ENCODE data around the gene UGDH.

DNA sequence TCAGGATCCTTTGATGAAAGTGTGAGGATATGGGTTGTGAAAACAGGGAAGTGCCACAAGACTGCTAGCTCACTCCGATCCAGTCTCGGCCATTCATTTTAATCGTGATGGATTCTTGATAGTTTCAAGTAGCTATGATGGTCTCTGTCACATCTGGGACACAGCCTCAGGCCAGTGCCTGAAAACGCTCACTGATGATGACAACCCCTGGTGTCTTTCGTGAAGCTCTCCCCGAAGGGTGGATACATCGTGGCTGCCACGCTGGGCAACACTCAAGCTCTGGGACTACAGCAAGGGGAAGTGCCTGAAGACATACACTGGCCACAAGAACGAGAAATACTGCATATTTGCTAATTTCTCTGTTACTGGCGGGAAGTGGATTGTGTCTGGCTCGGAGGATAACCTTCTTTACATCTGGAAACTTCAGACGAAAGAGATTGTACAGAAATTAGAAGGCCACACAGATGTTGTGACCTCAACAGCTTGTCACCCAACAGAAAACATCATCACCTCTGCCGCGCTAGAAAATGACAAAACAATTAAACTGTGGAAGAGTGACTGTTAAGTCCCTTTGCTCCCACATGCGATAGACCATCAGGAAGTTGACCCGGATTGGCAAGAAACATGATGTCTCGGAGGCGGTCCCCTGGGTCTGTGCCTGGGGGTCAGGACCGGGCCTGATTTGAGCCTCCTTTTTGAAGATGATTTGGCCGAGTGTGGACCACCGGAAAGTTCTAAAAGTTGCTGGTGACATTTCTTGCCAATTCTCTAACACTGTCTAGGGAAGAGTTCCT, 46.1 kb downstream of the UGDH start:
- TF ChIP-seq, protein P1, sequence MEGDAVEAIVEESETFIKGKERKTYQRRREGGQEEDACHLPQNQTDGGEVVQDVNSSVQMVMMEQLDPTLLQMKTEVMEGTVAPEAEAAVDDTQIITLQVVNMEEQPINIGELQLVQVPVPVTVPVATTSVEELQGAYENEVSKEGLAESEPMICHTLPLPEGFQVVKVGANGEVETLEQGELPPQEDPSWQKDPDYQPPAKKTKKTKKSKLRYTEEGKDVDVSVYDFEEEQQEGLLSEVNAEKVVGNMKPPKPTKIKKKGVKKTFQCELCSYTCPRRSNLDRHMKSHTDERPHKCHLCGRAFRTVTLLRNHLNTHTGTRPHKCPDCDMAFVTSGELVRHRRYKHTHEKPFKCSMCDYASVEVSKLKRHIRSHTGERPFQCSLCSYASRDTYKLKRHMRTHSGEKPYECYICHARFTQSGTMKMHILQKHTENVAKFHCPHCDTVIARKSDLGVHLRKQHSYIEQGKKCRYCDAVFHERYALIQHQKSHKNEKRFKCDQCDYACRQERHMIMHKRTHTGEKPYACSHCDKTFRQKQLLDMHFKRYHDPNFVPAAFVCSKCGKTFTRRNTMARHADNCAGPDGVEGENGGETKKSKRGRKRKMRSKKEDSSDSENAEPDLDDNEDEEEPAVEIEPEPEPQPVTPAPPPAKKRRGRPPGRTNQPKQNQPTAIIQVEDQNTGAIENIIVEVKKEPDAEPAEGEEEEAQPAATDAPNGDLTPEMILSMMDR (IDR thresholded peaks at IDR 0.05; ENCODE audit: low read depth, low read length, missing input control) = no peak
- TF ChIP-seq JUND (IDR thresholded peaks at IDR 0.05) = no peak
- TF ChIP-seq RAD21 (IDR thresholded peaks at IDR 0.05) = no peak
- no peak for TF ChIP-seq TAF1 (conservative IDR thresholded peaks at IDR 0.05)
- TF ChIP-seq GABPA (IDR thresholded peaks at IDR 0.05 in 1 of 2, conservative IDR thresholded peaks at IDR 0.05 in 1 of 2) = no peak
- no peak for TF ChIP-seq YY1 (IDR thresholded peaks at IDR 0.05)
- TF ChIP-seq FOXA1 (IDR thresholded peaks at IDR 0.05) = no peak
- no peak for TF ChIP-seq REST (IDR thresholded peaks at IDR 0.05)

All from liver (tissue), 3 donors.